Measurements from ENCODE around the gene LDLRAD4.

Gene LDLRAD4

DNA sequence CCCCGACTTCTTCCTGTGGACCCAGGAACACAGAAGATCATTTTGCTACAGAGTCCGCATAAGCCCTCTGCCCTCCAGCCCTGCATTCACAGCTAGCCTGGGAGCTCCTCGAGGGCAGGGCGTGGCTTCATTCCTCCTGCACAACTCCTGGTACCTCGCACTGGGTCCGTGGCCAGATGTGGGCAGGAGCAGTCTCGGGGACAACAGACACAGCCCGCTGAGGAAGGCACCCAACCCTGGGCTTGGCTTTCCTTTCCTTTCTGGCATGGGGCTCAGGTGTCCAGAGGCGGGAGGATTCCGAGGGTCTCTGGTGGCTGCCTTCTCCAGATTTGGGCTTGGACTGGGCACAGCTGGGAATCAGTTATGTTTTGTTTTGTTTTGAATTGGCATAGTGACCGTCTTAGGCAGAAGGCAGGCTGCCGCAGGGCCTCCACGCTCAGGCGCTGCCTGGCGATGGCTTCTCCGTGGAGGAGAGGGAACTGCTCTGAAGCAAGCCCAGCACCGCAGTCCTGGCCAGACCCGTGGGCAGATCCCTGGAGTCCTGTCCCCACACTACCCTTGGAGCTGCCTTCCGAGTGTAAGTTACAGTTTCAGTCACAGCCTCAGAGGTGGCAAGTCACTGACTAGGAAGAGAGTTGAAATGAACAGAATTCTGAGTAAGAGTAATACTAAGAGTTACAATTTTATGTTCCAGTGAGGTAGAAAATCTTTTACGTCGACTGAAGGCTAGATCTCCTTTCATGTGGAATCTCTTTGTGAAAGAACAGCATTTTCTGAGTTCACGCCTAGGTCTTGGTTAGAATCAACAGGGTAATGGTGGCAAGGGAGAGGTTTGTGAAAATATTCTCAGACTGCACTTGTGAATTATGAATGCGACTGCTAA, 47.9 kb downstream of the LDLRAD4 start:
- Histone ChIP-seq H4K20me1 (ENCODE audit: low read depth, low read length) (no peaks in the 10 kb centered on the region), H3K79me2 (ENCODE audit: insufficient read depth, low read length) (no peaks in the 10 kb centered on the region), H3K9ac (ENCODE audit: low read length) (no peak overlapping the region), H3K9me3 (ENCODE audit: insufficient read depth, low read length) (no peaks in the 10 kb centered on the region), H2AFZ (ENCODE audit: low read depth, low read length, severe bottlenecking) (no peak overlapping the region), H3K27me3 (ENCODE audit: low read length) (no peaks in the 10 kb centered on the region), H3K36me3 (ENCODE audit: low read length) (no peaks in the 10 kb centered on the region), H3K4me3 (ENCODE audit: insufficient read depth, low read length, poor library complexity, severe bottlenecking) (no peak overlapping the region), H3K27ac (ENCODE audit: low read depth, low read length) (no peak overlapping the region), H3F3A (ENCODE audit: insufficient read depth) (no peaks in the 10 kb centered on the region), H3K9me2 (replicated peaks; ENCODE audit: insufficient read depth, low read length) (no peaks in the 10 kb centered on the region), H3K4me2 (ENCODE audit: low read depth, low read length, poor library complexity, severe bottlenecking) (no peak overlapping the region)
- TF ChIP-seq, protein P1, sequence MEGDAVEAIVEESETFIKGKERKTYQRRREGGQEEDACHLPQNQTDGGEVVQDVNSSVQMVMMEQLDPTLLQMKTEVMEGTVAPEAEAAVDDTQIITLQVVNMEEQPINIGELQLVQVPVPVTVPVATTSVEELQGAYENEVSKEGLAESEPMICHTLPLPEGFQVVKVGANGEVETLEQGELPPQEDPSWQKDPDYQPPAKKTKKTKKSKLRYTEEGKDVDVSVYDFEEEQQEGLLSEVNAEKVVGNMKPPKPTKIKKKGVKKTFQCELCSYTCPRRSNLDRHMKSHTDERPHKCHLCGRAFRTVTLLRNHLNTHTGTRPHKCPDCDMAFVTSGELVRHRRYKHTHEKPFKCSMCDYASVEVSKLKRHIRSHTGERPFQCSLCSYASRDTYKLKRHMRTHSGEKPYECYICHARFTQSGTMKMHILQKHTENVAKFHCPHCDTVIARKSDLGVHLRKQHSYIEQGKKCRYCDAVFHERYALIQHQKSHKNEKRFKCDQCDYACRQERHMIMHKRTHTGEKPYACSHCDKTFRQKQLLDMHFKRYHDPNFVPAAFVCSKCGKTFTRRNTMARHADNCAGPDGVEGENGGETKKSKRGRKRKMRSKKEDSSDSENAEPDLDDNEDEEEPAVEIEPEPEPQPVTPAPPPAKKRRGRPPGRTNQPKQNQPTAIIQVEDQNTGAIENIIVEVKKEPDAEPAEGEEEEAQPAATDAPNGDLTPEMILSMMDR (IDR thresholded peaks at IDR 0.05; ENCODE audit: insufficient read depth, low read length, poor library complexity, severe bottlenecking), result no peak
- no peak for TF ChIP-seq EZH2phosphoT487 (conservative IDR thresholded peaks at IDR 0.05; ENCODE audit: low read length)

DNA sequence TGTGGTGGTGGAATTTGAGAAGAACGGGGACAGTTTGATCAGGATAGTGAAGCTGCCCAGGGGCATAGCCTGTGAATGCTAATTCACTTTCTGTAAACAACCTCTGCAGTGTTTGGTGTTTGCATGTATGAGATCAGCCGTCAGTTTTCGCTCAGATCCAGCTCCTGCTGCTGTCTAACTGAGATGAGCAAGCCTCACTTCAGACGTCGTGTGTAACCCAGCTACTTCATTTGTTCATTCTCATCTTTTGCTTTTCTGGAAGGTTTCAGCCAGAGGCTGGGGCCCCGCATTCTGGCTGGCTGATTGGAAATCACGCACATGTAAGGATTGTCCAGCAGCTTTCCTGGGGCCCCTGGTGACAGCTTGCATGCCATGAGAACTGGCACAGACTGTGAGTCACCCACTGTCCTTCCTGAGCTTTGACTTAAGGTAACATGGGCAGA, 48.9 kb downstream of the LDLRAD4 start:
- no peak overlapping the region for H3K4me2 ChIP-seq (ENCODE audit: low read depth, low read length, poor library complexity, severe bottlenecking)
- H3K4me3 ChIP-seq (ENCODE audit: insufficient read depth, low read length, poor library complexity, severe bottlenecking), result no peak overlapping the region
- no peaks in the 10 kb centered on the region for H3K9me2 ChIP-seq (replicated peaks; ENCODE audit: insufficient read depth, low read length)
- TF ChIP-seq, protein P1 (IDR thresholded peaks at IDR 0.05; ENCODE audit: insufficient read depth, low read length, poor library complexity, severe bottlenecking), result no peak
- no peak for TF ChIP-seq EZH2phosphoT487 (conservative IDR thresholded peaks at IDR 0.05; ENCODE audit: low read length)
- no peak overlapping the region for H3K27ac ChIP-seq (ENCODE audit: low read depth, low read length)
- H2AFZ ChIP-seq (ENCODE audit: low read depth, low read length, severe bottlenecking), result no peak overlapping the region
- H3K36me3 ChIP-seq (ENCODE audit: low read length), result no peaks in the 10 kb centered on the region
- H3K79me2 ChIP-seq (ENCODE audit: insufficient read depth, low read length), result no peaks in the 10 kb centered on the region
- no peaks in the 10 kb centered on the region for H3F3A ChIP-seq (ENCODE audit: insufficient read depth)
- H4K20me1 ChIP-seq (ENCODE audit: low read depth, low read length), result no peaks in the 10 kb centered on the region
- H3K9ac ChIP-seq (ENCODE audit: low read length), result no peak overlapping the region
- no peaks in the 10 kb centered on the region for H3K9me3 ChIP-seq (ENCODE audit: insufficient read depth, low read length)
- no peaks in the 10 kb centered on the region for H3K27me3 ChIP-seq (ENCODE audit: low read length)

DNA sequence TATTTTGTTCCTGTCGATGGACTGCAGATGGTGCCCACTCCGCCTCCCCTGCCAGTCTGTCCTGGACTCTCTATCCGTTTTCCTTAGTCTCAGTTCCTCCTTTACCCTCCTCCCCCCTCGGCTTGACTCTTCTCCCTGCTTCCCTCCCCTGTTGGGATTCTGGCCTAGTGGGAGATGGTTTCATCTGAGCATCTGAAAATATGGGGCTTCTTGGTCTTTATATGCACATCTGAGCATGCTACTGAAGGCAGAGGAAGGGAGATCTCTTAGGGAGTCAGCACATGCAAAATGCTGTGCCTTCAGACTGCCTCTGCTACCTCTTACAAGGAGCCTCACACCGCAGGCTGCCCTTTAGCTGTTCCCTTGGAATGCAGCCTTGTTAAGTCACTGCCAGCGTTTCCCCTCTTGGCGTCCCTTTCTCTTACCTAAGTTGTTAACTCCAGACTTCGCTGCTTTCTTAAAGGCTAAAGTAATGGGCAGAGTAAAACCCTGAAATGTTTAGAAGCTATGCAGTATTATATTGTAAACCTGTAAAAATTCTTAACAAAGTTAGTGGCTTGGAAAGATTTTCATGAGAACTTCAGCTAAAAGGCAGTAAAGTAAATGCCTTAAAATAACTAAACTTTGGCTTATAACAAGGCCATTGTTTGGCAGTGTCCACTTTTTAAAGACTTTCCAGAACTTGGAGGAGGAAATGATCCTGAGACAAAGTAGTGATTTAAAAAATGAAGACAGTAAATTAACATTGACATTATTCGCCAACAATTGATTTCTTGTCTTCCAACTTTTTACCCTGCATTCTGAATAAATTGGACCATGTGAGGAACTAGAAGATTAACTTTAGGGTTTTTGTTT, 49.8 kb downstream of the LDLRAD4 start:
- Histone ChIP-seq H3F3A (ENCODE audit: insufficient read depth) (no peaks in the 10 kb centered on the region), H3K9ac (ENCODE audit: low read length) (no peak overlapping the region), H3K79me2 (ENCODE audit: insufficient read depth, low read length) (no peaks in the 10 kb centered on the region), H3K4me2 (ENCODE audit: low read depth, low read length, poor library complexity, severe bottlenecking) (no peak overlapping the region), H3K4me3 (ENCODE audit: insufficient read depth, low read length, poor library complexity, severe bottlenecking) (no peak overlapping the region), H3K9me2 (replicated peaks; ENCODE audit: insufficient read depth, low read length) (no peaks in the 10 kb centered on the region), H3K27me3 (ENCODE audit: low read length) (no peaks in the 10 kb centered on the region), H3K27ac (ENCODE audit: low read depth, low read length) (no peak overlapping the region), H3K9me3 (ENCODE audit: insufficient read depth, low read length) (no peaks in the 10 kb centered on the region), H4K20me1 (ENCODE audit: low read depth, low read length) (no peaks in the 10 kb centered on the region), H2AFZ (ENCODE audit: low read depth, low read length, severe bottlenecking) (no peak overlapping the region), H3K36me3 (ENCODE audit: low read length) (no peaks in the 10 kb centered on the region)
- TF ChIP-seq, protein P1 (IDR thresholded peaks at IDR 0.05; ENCODE audit: insufficient read depth, low read length, poor library complexity, severe bottlenecking), result no peak
- no peak for TF ChIP-seq EZH2phosphoT487 (conservative IDR thresholded peaks at IDR 0.05; ENCODE audit: low read length)

Measured in SU-DHL-6 (cell line).